Sigmoid colon (tissue), 4 donors: ENCODE measurements around the gene DPP6.
"Not testable (repeated sequence)": the region's sequence is repeated elsewhere in the genome, so short reads cannot be mapped to it uniquely, and the experiment has no call there.

ENCODE experiments used
- CTCF ChIP-seq, 4 experiments: fragments of 450-650 bp in 3 of 4; fragments of 200-600 bp in 1 of 4; IDR thresholded peaks; one replicate each; pipeline ENCODE4 v1.5.1; 2016 to 2019; ENCODE audit warnings: antibody characterized with exemption in 4 of 4, mild to moderate bottlenecking in 3 of 4, moderate library complexity in 2 of 4
- POLR2AphosphoS5 ChIP-seq, 4 donors: sonication (generic); formaldehyde crosslinking; IDR thresholded peaks; one replicate each; pipeline ENCODE4 v1.6.1; 2017; ENCODE audit warnings: antibody characterized with exemption in 4 of 4

- TF ChIP-seq CTCF, POLR2AphosphoS5 (IDR thresholded peaks at IDR 0.05): not testable (repeated sequence)
These were observed 94.5 kb downstream of the DPP6 start for GRCh38 chr7:154146707-154147038.
